ENCODE measurements around the gene SEH1L. TPM values are rescaled to one million over a fixed set of nuclear protein-coding genes. Genes with fewer than 3 reads are reported as not detected.

Gene SEH1L
- total RNA-seq, 1 experiment from 2014 or later = 116 TPM

GRCh38 chr18:12928206-12928605 lies 19.6 kb upstream of the SEH1L start:
- H3K4me3 Mint-ChIP-seq (ENCODE audit: unreplicated experiment) = no peak overlapping the region
- no peaks in the 10 kb centered on the region for H3K27me3 Mint-ChIP-seq (ENCODE audit: insufficient read depth, unreplicated experiment)
- Histone ChIP-seq H3K4me3 (ENCODE audit: low read depth, low read length) (no peak overlapping the region), H3K4me1 (peaks cover 9% of the 10 kb centered on the region; the same call in 1 of the 2 replicates), H3K36me3 (ENCODE audit: control insufficient read depth, insufficient read depth, low read length) (no peaks in the 10 kb centered on the region), H3K27me3 (replicated peaks; ENCODE audit: control insufficient read depth, insufficient read depth, low read length) (no peaks in the 10 kb centered on the region), H3K9me3 (no peaks in the 10 kb centered on the region)
- H3K27ac Mint-ChIP-seq (ENCODE audit: unreplicated experiment) = no peak overlapping the region
- no peak for DNase-seq
- H3K36me3 Mint-ChIP-seq (ENCODE audit: insufficient read depth, unreplicated experiment) = no peaks in the 10 kb centered on the region
- TF ChIP-seq CTCF (IDR thresholded peaks at IDR 0.05; ENCODE audit: insufficient read depth in 1 of 2, low read depth in 1 of 2, low read length in 1 of 2, severe bottlenecking in 1 of 2, unreplicated experiment in 1 of 2) = no peak
- H3K4me1 Mint-ChIP-seq (ENCODE audit: low read depth, unreplicated experiment) = peaks cover 13% of the 10 kb centered on the region
- no TSS peak for BruUV-seq (replicated peaks)
- H3K9me3 Mint-ChIP-seq (ENCODE audit: unreplicated experiment) = no peaks in the 10 kb centered on the region
- ChIA-PET CTCF (interaction anchor here (0.7 kb wide), 1 partner anchor 533 kb away, joined by 9 read pairs; no protein-coding TSS in a partner anchor), POLR2A (no interaction called here)
- intact Hi-C loops (cut with micrococcal nuclease; ENCODE audit: unreplicated experiment) = no loop called here

- H3K4me1 Mint-ChIP-seq (ENCODE audit: low read depth, unreplicated experiment) = peaks cover 13% of the 10 kb centered on the region
- peaks cover 9% of the 10 kb centered on the region; the same call in 1 of the 2 replicates for H3K4me1 ChIP-seq
- intact Hi-C loops (cut with micrococcal nuclease; ENCODE audit: unreplicated experiment) = no loop called here
- H3K36me3 Mint-ChIP-seq (ENCODE audit: insufficient read depth, unreplicated experiment) = no peaks in the 10 kb centered on the region
- H3K36me3 ChIP-seq (ENCODE audit: control insufficient read depth, insufficient read depth, low read length) = no peaks in the 10 kb centered on the region
- H3K27me3 ChIP-seq (replicated peaks; ENCODE audit: control insufficient read depth, insufficient read depth, low read length) = no peaks in the 10 kb centered on the region
- no peaks in the 10 kb centered on the region for H3K9me3 ChIP-seq
- TF ChIP-seq CTCF (IDR thresholded peaks at IDR 0.05; ENCODE audit: insufficient read depth in 1 of 2, low read depth in 1 of 2, low read length in 1 of 2, severe bottlenecking in 1 of 2, unreplicated experiment in 1 of 2) = no peak
- no peak for DNase-seq
- POLR2A ChIA-PET = interaction anchor here (0.7 kb wide), 1 partner anchor 45 kb away, joined by 8 read pairs; no protein-coding TSS in a partner anchor
- H3K9me3 Mint-ChIP-seq (ENCODE audit: unreplicated experiment) = no peaks in the 10 kb centered on the region
- no TSS peak for BruUV-seq (replicated peaks)
- no peak overlapping the region for H3K4me3 Mint-ChIP-seq (ENCODE audit: unreplicated experiment)
- no peak overlapping the region for H3K4me3 ChIP-seq (ENCODE audit: low read depth, low read length)
- CTCF ChIA-PET = interaction anchor here (0.7 kb wide), 1 partner anchor 534 kb away, joined by 9 read pairs; no protein-coding TSS in a partner anchor
- no peaks in the 10 kb centered on the region for H3K27me3 Mint-ChIP-seq (ENCODE audit: insufficient read depth, unreplicated experiment)
- H3K27ac Mint-ChIP-seq (ENCODE audit: unreplicated experiment) = no peak overlapping the region
Observed at GRCh38 chr18:12928641-12929040, 19.2 kb upstream of the SEH1L start.

GRCh38 chr18:12929477-12930083 lies 18.2 kb upstream of the SEH1L start:
- Histone ChIP-seq H3K4me1 (peaks cover 13% of the 10 kb centered on the region; the same call in 1 of the 2 replicates), H3K9me3 (no peaks in the 10 kb centered on the region), H3K4me3 (ENCODE audit: low read depth, low read length) (no peak overlapping the region), H3K36me3 (ENCODE audit: control insufficient read depth, insufficient read depth, low read length) (no peaks in the 10 kb centered on the region), H3K27me3 (replicated peaks; ENCODE audit: control insufficient read depth, insufficient read depth, low read length) (no peaks in the 10 kb centered on the region)
- DNase-seq = no peak
- CTCF ChIA-PET = no interaction called here
- no peak for TF ChIP-seq CTCF (IDR thresholded peaks at IDR 0.05; ENCODE audit: insufficient read depth in 1 of 2, low read depth in 1 of 2, low read length in 1 of 2, severe bottlenecking in 1 of 2, unreplicated experiment in 1 of 2)
- Mint-ChIP-seq H3K4me3 (ENCODE audit: unreplicated experiment) (no peak overlapping the region), H3K27me3 (ENCODE audit: insufficient read depth, unreplicated experiment) (no peaks in the 10 kb centered on the region), H3K4me1 (ENCODE audit: low read depth, unreplicated experiment) (peaks cover 17% of the 10 kb centered on the region), H3K36me3 (ENCODE audit: insufficient read depth, unreplicated experiment) (no peaks in the 10 kb centered on the region), H3K27ac (ENCODE audit: unreplicated experiment) (no peak overlapping the region), H3K9me3 (ENCODE audit: unreplicated experiment) (no peaks in the 10 kb centered on the region)
- intact Hi-C loops (cut with micrococcal nuclease; ENCODE audit: unreplicated experiment) = no loop called here
- POLR2A ChIA-PET = no interaction called here
- BruUV-seq (replicated peaks) = no TSS peak
